Mesothelial cell of epicardium (in vitro differentiated cells): Measurements from ENCODE around the gene OR13C4. TPM values are rescaled to one million over a fixed set of nuclear protein-coding genes. Genes with fewer than 3 reads are reported as not detected.

Experiments used
- DNase-seq, 2 experiments: peaks; one replicate each; pipeline ENCODE4 v3.0.0; 2021; ENCODE audit warnings: low spot score in 2 of 2; ENCODE audit not compliant: unreplicated experiment in 2 of 2
- H3K27ac Mint-ChIP-seq: 2 replicates; pipeline ENCODE4 v1.8.0; 2021; ENCODE audit warnings: mixed read lengths
- H3K27me3 Mint-ChIP-seq: 2 replicates; pipeline ENCODE4 v1.8.0; 2021; ENCODE audit warnings: low read depth, mixed read lengths
- H3K36me3 Mint-ChIP-seq: 2 replicates; pipeline ENCODE4 v1.8.0; 2021; ENCODE audit warnings: mixed read lengths
- H3K4me1 Mint-ChIP-seq: 2 replicates; pipeline ENCODE4 v1.8.0; 2021; ENCODE audit warnings: mixed read lengths
- H3K4me3 Mint-ChIP-seq: 2 replicates; pipeline ENCODE4 v1.8.0; 2021; ENCODE audit warnings: mild to moderate bottlenecking, moderate library complexity, mixed read lengths
- H3K9me3 Mint-ChIP-seq: 2 replicates; pipeline ENCODE4 v1.8.0; 2021; ENCODE audit warnings: mixed read lengths
- total RNA-seq: library from RNA; stranded (reverse); gene quantifications from 3 replicates; pipeline ENCODE4 v1.2.1, GENCODE V29; 2021
- TF ChIP-seq, protein P1 (sequence below): fragments of 200-600 bp; sonication (generic); IDR thresholded peaks from one replicate; pipeline ENCODE4 v1.5.0; 2021; ENCODE audit warnings: antibody characterized with exemption; ENCODE audit not compliant: unreplicated experiment

OR13C4 gene
- total RNA-seq, 1 donor from 2014 or later, result not detected

- H3K4me3 Mint-ChIP-seq, result no peak overlapping the region
- H3K9me3 Mint-ChIP-seq, result peaks cover 33% of the 10 kb centered on the region
- no peak for DNase-seq
- TF ChIP-seq, protein P1, sequence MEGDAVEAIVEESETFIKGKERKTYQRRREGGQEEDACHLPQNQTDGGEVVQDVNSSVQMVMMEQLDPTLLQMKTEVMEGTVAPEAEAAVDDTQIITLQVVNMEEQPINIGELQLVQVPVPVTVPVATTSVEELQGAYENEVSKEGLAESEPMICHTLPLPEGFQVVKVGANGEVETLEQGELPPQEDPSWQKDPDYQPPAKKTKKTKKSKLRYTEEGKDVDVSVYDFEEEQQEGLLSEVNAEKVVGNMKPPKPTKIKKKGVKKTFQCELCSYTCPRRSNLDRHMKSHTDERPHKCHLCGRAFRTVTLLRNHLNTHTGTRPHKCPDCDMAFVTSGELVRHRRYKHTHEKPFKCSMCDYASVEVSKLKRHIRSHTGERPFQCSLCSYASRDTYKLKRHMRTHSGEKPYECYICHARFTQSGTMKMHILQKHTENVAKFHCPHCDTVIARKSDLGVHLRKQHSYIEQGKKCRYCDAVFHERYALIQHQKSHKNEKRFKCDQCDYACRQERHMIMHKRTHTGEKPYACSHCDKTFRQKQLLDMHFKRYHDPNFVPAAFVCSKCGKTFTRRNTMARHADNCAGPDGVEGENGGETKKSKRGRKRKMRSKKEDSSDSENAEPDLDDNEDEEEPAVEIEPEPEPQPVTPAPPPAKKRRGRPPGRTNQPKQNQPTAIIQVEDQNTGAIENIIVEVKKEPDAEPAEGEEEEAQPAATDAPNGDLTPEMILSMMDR, result no peak
- no peaks in the 10 kb centered on the region for H3K4me1 Mint-ChIP-seq
- H3K36me3 Mint-ChIP-seq, result peaks cover 3% of the 10 kb centered on the region
- no peaks in the 10 kb centered on the region for H3K27me3 Mint-ChIP-seq
- H3K27ac Mint-ChIP-seq, result no peak overlapping the region
Measured at GRCh38 chr9:104556830-104557634, 30.0 kb upstream of the OR13C4 start.

DNA sequence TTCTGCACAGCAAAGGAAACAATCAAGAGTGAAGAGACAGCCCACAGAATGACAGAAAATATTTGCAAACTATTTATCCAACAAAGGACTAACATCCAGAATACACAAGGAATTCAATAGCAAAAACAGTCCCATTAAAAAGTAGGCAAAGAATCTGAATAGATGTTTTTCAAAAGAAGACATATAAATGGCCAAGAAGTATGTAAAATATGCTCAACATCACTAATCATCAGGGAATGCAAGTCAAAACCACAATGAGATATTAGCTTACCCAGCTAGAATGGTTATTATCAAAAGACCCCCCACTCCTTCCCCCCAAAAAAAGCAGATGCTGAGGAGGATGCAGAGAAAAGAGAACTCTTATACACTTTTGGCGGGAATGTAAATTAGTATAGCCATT is 28.5 kb upstream of the OR13C4 start:
- no peak for DNase-seq
- no peaks in the 10 kb centered on the region for H3K4me1 Mint-ChIP-seq
- H3K27ac Mint-ChIP-seq, result no peak overlapping the region
- H3K27me3 Mint-ChIP-seq, result no peaks in the 10 kb centered on the region
- H3K4me3 Mint-ChIP-seq, result no peak overlapping the region
- TF ChIP-seq, protein P1, result no peak
- H3K9me3 Mint-ChIP-seq, result peaks cover 33% of the 10 kb centered on the region
- H3K36me3 Mint-ChIP-seq, result peaks cover 3% of the 10 kb centered on the region

GRCh38 chr9:104553261-104553660 is 26.3 kb upstream of the OR13C4 start:
- no peak overlapping the region for H3K27ac Mint-ChIP-seq
- H3K27me3 Mint-ChIP-seq, result no peaks in the 10 kb centered on the region
- TF ChIP-seq, protein P1, result no peak
- peaks cover 18% of the 10 kb centered on the region for H3K9me3 Mint-ChIP-seq
- no peak overlapping the region for H3K4me3 Mint-ChIP-seq
- no peaks in the 10 kb centered on the region for H3K4me1 Mint-ChIP-seq
- no peak for DNase-seq
- H3K36me3 Mint-ChIP-seq, result no peaks in the 10 kb centered on the region

DNA sequence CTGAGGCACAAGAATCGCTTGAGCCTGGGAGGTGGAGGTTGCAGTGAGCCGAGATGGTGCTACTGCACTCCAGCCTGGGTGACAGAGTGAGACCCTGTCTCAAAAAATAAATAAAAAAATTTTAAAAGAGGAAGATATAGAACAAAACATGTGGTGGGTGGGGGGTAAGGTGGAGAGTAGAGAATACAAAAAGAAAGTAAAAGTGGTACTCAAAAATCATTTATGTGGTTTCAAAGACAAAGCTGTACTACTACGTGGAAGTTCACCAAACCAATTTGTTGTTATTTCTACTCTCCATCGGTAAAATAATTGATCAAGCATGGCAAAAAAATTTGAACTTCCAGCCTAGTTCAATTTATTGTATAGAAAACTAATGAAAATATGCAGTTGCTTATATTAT is 17.6 kb upstream of the OR13C4 start:
- no peaks in the 10 kb centered on the region for H3K9me3 Mint-ChIP-seq
- peaks cover 4% of the 10 kb centered on the region for H3K27me3 Mint-ChIP-seq
- DNase-seq, result no peak
- H3K27ac Mint-ChIP-seq, result no peak overlapping the region
- TF ChIP-seq, protein P1, result no peak
- no peak overlapping the region for H3K4me3 Mint-ChIP-seq
- no peaks in the 10 kb centered on the region for H3K36me3 Mint-ChIP-seq
- H3K4me1 Mint-ChIP-seq, result no peaks in the 10 kb centered on the region

- Mint-ChIP-seq H3K27me3 (peaks cover 12% of the 10 kb centered on the region), H3K4me3 (no peak overlapping the region), H3K9me3 (no peaks in the 10 kb centered on the region), H3K36me3 (no peaks in the 10 kb centered on the region), H3K4me1 (no peaks in the 10 kb centered on the region), H3K27ac (no peak overlapping the region)
- no peak for DNase-seq
- TF ChIP-seq, protein P1, result no peak
Measured at GRCh38 chr9:104539275-104539674, 12.3 kb upstream of the OR13C4 start.
